ENCODE results near the gene CUBN. TPM values are rescaled to one million over a fixed set of nuclear protein-coding genes. Genes with fewer than 3 reads are reported as not detected.
A peak's percentile ranks its signal among the peaks of the same experiment; 100 is the strongest.

The CUBN gene
- total RNA-seq, 2 donors from 2014 or later: 2.6 to 3.6 TPM

- H3K27ac ChIP-seq: no peak overlapping the region
- ATAC-seq (no peak), DNase-seq (no peak)
Measured at GRCh38 chr10:16966991-16967865, 162.4 kb downstream of the CUBN start.

GRCh38 chr10:16965740-16966447, 163.7 kb downstream of the CUBN start:
- peak overlapping the region in 3 of 4 donors; percentile 26 to 67 (median 58) for H3K27ac ChIP-seq
- TF ChIP-seq POLR2A (IDR thresholded peaks at IDR 0.05): peak in 1 of 3 donors; percentile 11
- TF ChIP-seq CTCF (IDR thresholded peaks at IDR 0.05): no peak
- no peaks in the 10 kb centered on the region for H3K36me3 ChIP-seq (replicated peaks in 1 of 2; ENCODE audit: insufficient read depth in 1 of 2, low read depth in 2 of 2)
- peak; percentile 92 for ATAC-seq
- no peaks in the 10 kb centered on the region for H3K4me1 ChIP-seq
- intact Hi-C loops (cut with DNase I): no loop called here
- H3K27me3 ChIP-seq: no peaks in the 10 kb centered on the region
- peak; percentile 35 to 65 (median 56) for DNase-seq
- no peaks in the 10 kb centered on the region for H3K9me3 ChIP-seq
- no peak overlapping the region for H3K4me3 ChIP-seq
- WGBS, 2 donors: 49 to 51% methylated on average over 8 of the region's 8 CpGs

More at GRCh38 chr10:16966991-16967865, 162.4 kb downstream of the CUBN start:
- no peaks in the 10 kb centered on the region for H3K4me1 ChIP-seq
- WGBS, 2 donors: 61 to 63% methylated on average over 11 of the region's 11 CpGs
- intact Hi-C loops (cut with DNase I): no loop called here
- no peaks in the 10 kb centered on the region for H3K27me3 ChIP-seq
- no peak overlapping the region for H3K4me3 ChIP-seq
- TF ChIP-seq CTCF (IDR thresholded peaks at IDR 0.05) (no peak), POLR2A (IDR thresholded peaks at IDR 0.05) (no peak)
- no peaks in the 10 kb centered on the region for H3K9me3 ChIP-seq
- H3K36me3 ChIP-seq (replicated peaks in 1 of 2; ENCODE audit: insufficient read depth in 1 of 2, low read depth in 2 of 2): no peaks in the 10 kb centered on the region

GRCh38 chr10:16965344-16965616, 164.3 kb downstream of the CUBN start:
- H3K4me3 ChIP-seq: no peak overlapping the region
- no peak overlapping the region for H3K27ac ChIP-seq
- intact Hi-C loops (cut with DNase I): no loop called here
- no peak for ATAC-seq
- no peak for DNase-seq
- H3K4me1 ChIP-seq: no peaks in the 10 kb centered on the region
- no peaks in the 10 kb centered on the region for H3K27me3 ChIP-seq
- WGBS, 2 donors: 65 to 74% methylated on average over 7 of the region's 7 CpGs
- no peaks in the 10 kb centered on the region for H3K36me3 ChIP-seq (replicated peaks in 1 of 2; ENCODE audit: insufficient read depth in 1 of 2, low read depth in 2 of 2)
- no peaks in the 10 kb centered on the region for H3K9me3 ChIP-seq
- TF ChIP-seq POLR2A (IDR thresholded peaks at IDR 0.05) (no peak), CTCF (IDR thresholded peaks at IDR 0.05) (no peak)

GRCh38 chr10:16964576-16965343, 164.9 kb downstream of the CUBN start:
- no peak for DNase-seq
- H3K4me3 ChIP-seq: no peak overlapping the region
- no peak for ATAC-seq
- WGBS, 2 donors: 75 to 79% methylated on average over 15 of the region's 15 CpGs
- no peaks in the 10 kb centered on the region for H3K9me3 ChIP-seq
- intact Hi-C loops (cut with DNase I): no loop called here
- no peaks in the 10 kb centered on the region for H3K27me3 ChIP-seq
- H3K36me3 ChIP-seq (replicated peaks in 1 of 2; ENCODE audit: insufficient read depth in 1 of 2, low read depth in 2 of 2): no peaks in the 10 kb centered on the region
- no peak overlapping the region for H3K27ac ChIP-seq
- H3K4me1 ChIP-seq: no peaks in the 10 kb centered on the region
- TF ChIP-seq POLR2A (IDR thresholded peaks at IDR 0.05) (no peak), CTCF (IDR thresholded peaks at IDR 0.05) (no peak)
